A673 (cell line): ENCODE data around the gene LAMA4.

ENCODE experiments used
- CTCF ChIP-seq: fragments of 300-800, 200-600 bp; sonication (generic); conservative IDR thresholded peaks from 2 replicates; pipeline ENCODE4 v1.5.1; 2017; ENCODE audit warnings: low read depth, mild to moderate bottlenecking, antibody characterized with exemption, low read length, moderate library complexity, mixed read lengths
- EZH2 ChIP-seq: fragments of 200-600 bp; sonication (generic); IDR thresholded peaks from 2 replicates; pipeline ENCODE4 v1.6.1; 2017; ENCODE audit warnings: borderline replicate concordance, low read depth, mild to moderate bottlenecking, mixed read lengths, antibody characterized with exemption, low read length; ENCODE audit not compliant: poor library complexity, severe bottlenecking

- TF ChIP-seq EZH2 (no peak), CTCF (no peak)
These were observed 65.5 kb downstream of the LAMA4 start for GRCh38 chr6:112188906-112189305.
